Stimulated activated CD8-positive, alpha-beta memory T cell treated with anti-CD3 and anti-CD28 coated beads, Interleukin-7, amount 100 ng/mL, for 1 hour (primary cell): ENCODE data around the gene VAV2.

ENCODE experiments used
- DNase-seq, 2 donors: peaks; one replicate each; pipeline ENCODE4 v3.0.0-alpha.2; 2020; ENCODE audit warnings: low read depth in 2 of 2

The VAV2 gene

GRCh38 chr9:133952598-133953550 is 39.2 kb downstream of the VAV2 start:
- no peak for DNase-seq

- DNase-seq: no peak
These were observed 40.9 kb downstream of the VAV2 start for GRCh38 chr9:133951265-133951664.

- DNase-seq: no peak
These were observed 41.5 kb downstream of the VAV2 start for GRCh38 chr9:133950629-133951111.

GRCh38 chr9:133950192-133950591 is 41.9 kb downstream of the VAV2 start:
- no peak for DNase-seq

- DNase-seq: no peak
These were observed 42.5 kb downstream of the VAV2 start for GRCh38 chr9:133949486-133950061.

- DNase-seq: no peak
These were observed 43.3 kb downstream of the VAV2 start for GRCh38 chr9:133948561-133949485.

- no peak for DNase-seq
These were observed 44.0 kb downstream of the VAV2 start for GRCh38 chr9:133948131-133948530.

GRCh38 chr9:133946840-133947486 is 45.2 kb downstream of the VAV2 start:
- no peak for DNase-seq

- DNase-seq: no peak
These were observed 46.0 kb downstream of the VAV2 start for GRCh38 chr9:133945977-133946753.

- no peak for DNase-seq
These were observed 46.7 kb downstream of the VAV2 start for GRCh38 chr9:133945314-133945975.

- DNase-seq: no peak
These were observed 47.4 kb downstream of the VAV2 start for GRCh38 chr9:133944746-133945135.

- DNase-seq: no peak
These were observed 48.1 kb downstream of the VAV2 start for GRCh38 chr9:133943781-133944745.

GRCh38 chr9:133943036-133943780 is 48.9 kb downstream of the VAV2 start:
- no peak for DNase-seq

GRCh38 chr9:133942206-133942975 is 49.7 kb downstream of the VAV2 start:
- no peak for DNase-seq

GRCh38 chr9:133939845-133940244 is 52.3 kb downstream of the VAV2 start:
- no peak for DNase-seq

- no peak for DNase-seq
These were observed 52.8 kb downstream of the VAV2 start for GRCh38 chr9:133939171-133939785.

GRCh38 chr9:133938753-133939152 is 53.4 kb downstream of the VAV2 start:
- no peak for DNase-seq
